ENCODE results near the gene DENND1A.

Gene DENND1A

DNA sequence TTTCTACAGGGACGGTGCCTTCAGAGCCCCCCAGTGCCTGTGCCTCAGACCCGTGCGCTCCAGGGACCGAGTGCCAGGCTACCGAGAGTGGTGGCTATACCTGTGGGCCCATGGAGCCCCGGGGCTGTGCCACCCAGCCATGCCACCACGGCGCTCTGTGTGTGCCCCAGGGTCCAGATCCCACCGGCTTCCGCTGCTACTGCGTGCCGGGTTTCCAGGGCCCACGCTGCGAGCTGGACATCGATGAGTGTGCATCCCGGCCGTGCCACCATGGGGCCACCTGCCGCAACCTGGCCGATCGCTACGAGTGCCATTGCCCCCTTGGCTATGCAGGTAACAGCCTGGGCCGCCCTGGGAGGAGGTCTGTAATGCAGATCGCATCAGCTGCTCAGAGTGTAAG lies 567.1 kb downstream of the DENND1A start:
- no peak overlapping the region for H3K4me2 ChIP-seq (ENCODE audit: low read length)
- H3K79me2 ChIP-seq = no peaks in the 10 kb centered on the region
- H3K4me3 ChIP-seq (ENCODE audit: low read depth, low read length) = no peak overlapping the region
- no peaks in the 10 kb centered on the region for H3K9me3 ChIP-seq (ENCODE audit: control insufficient read depth, low read length)
- no peak overlapping the region for H2AFZ ChIP-seq
- H3K27me3 ChIP-seq (ENCODE audit: control insufficient read depth, insufficient read depth, low read length) = no peaks in the 10 kb centered on the region
- no peaks in the 10 kb centered on the region for H3K4me1 ChIP-seq
- H3K9ac ChIP-seq = no peak overlapping the region
- TF ChIP-seq, protein P1, sequence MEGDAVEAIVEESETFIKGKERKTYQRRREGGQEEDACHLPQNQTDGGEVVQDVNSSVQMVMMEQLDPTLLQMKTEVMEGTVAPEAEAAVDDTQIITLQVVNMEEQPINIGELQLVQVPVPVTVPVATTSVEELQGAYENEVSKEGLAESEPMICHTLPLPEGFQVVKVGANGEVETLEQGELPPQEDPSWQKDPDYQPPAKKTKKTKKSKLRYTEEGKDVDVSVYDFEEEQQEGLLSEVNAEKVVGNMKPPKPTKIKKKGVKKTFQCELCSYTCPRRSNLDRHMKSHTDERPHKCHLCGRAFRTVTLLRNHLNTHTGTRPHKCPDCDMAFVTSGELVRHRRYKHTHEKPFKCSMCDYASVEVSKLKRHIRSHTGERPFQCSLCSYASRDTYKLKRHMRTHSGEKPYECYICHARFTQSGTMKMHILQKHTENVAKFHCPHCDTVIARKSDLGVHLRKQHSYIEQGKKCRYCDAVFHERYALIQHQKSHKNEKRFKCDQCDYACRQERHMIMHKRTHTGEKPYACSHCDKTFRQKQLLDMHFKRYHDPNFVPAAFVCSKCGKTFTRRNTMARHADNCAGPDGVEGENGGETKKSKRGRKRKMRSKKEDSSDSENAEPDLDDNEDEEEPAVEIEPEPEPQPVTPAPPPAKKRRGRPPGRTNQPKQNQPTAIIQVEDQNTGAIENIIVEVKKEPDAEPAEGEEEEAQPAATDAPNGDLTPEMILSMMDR (IDR thresholded peaks at IDR 0.05) = no peak
- no peaks in the 10 kb centered on the region for H3K36me3 ChIP-seq (ENCODE audit: control insufficient read depth, insufficient read depth, low read length)
- H3K27ac ChIP-seq = no peak overlapping the region

DNA sequence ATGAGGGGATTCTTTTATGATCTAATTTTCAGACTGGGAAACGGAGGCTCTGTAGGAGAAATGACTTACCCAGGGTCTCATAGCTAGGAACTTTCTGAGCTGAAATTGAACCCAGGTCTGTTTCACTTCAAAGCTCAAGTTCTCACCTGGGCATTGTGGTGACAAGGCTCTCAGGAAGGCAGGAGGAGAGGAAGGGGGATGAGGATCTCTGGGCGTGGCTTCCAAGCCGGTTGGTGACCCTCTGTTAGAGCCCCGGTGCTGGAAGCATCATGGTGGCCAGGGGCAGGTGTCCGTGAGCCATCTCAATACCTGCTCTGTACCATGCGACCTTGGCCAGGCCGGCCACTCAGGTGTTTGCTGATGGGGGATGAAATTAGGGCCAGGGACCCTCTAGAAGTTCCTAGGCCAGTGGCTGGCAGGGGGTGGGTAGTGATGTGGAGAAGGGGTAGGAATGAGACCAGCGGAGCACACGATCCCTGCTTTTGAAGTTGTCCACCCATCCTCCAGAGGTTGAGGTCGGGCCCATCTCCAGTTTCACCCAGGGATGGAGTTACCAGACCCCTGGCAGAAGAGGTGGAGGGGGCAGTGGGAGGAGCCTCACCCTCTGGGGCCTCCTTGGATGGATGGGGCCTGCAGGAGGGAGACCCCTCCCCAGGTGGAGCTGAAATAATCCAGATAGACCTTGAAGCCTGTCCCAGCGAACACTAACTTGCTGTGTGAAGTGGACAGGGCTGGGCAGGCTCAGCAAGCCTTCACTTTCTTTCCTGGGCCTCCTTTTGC lies 568.0 kb downstream of the DENND1A start:
- Histone ChIP-seq H3K9ac (no peak overlapping the region), H3K9me3 (ENCODE audit: control insufficient read depth, low read length) (no peaks in the 10 kb centered on the region), H3K27me3 (ENCODE audit: control insufficient read depth, insufficient read depth, low read length) (no peaks in the 10 kb centered on the region), H3K36me3 (ENCODE audit: control insufficient read depth, insufficient read depth, low read length) (no peaks in the 10 kb centered on the region), H2AFZ (no peak overlapping the region), H3K27ac (no peak overlapping the region), H3K79me2 (no peaks in the 10 kb centered on the region), H3K4me1 (no peaks in the 10 kb centered on the region), H3K4me3 (ENCODE audit: low read depth, low read length) (no peak overlapping the region), H3K4me2 (ENCODE audit: low read length) (no peak overlapping the region)
- TF ChIP-seq, protein P1 (IDR thresholded peaks at IDR 0.05) = no peak

DNA sequence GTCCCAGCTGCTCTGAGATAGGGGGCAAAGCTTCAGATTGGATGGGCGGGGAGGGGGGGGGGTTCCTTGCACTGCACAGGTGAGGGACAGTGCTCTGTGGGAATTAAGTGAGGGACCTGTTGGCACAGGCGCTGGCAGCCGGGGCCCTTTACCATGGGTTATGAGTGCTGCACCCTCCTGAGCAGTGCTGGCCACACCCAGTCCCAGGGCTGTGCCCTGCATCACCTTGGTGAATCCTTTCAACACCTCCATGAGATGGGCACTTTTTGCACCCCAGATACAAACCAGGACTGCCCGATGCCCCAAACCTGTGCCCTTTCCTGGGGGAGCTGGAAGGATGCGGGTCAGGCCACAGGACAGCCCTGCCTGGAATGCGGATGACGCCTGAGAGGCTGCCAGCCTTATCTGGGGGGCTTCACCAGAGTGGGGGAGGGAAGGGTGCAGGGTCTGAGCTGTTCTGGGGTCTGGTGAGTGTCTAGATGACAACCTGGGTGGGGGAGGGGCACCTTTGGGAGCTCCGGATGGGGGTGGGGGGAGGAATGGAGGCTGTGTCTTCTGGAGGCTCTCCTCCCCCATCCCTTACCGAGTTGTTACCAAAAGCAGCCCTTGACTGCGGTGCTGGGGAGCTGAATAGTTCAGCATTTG lies 568.7 kb downstream of the DENND1A start:
- H3K36me3 ChIP-seq (ENCODE audit: control insufficient read depth, insufficient read depth, low read length) = no peaks in the 10 kb centered on the region
- H3K4me3 ChIP-seq (ENCODE audit: low read depth, low read length) = no peak overlapping the region
- no peaks in the 10 kb centered on the region for H3K79me2 ChIP-seq

DNA sequence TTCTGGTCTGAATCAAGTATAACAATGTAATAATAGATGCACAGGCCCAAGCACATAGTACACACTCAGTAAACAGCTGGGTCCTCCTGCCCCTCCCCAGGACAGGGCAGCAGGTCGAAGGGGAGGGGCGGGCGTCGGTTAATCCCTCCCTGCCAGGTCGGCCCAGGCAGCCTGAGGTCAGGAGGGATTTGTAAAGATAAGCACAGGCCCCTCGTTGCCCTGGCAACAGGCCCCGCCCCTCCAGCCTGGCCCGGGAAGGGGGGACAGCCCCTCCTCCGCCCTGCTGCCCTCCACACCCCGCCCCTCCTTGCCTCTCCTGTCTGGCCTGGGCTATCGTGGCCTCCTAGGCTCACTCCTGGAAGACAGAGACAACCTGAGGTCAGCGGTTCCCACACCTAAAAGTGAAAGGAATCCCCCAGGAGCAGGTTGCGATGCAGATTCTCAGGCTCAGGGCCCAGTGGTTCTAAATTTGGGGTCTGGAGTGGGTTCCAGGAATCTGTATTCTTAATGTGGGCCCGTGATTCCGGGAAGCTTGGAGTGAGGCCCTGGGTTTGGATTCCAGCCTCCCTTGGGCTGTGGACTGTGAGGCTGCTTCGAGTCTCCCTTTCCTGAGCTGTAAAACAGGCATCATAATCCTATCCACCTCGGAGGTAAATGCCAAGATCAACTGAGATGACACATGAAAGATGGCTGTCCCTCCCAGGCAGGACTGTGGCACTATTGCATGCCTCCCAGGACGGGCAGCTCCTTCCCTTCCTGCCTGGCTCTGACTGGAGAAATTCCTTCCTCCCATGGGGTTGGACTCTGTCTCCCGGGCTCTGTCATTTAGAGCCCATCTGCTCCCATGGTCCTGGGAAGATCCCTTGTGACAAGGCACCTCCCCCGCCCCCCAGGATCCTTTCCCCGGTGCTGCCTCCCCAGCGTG lies 569.5 kb downstream of the DENND1A start:
- Histone ChIP-seq H3K4me3 (ENCODE audit: low read depth, low read length) (no peak overlapping the region), H3K27me3 (ENCODE audit: control insufficient read depth, insufficient read depth, low read length) (no peaks in the 10 kb centered on the region), H3K4me1 (no peaks in the 10 kb centered on the region), H3K9ac (no peak overlapping the region), H3K79me2 (no peaks in the 10 kb centered on the region), H2AFZ (no peak overlapping the region), H3K4me2 (ENCODE audit: low read length) (no peak overlapping the region), H3K9me3 (ENCODE audit: control insufficient read depth, low read length) (no peaks in the 10 kb centered on the region), H3K27ac (no peak overlapping the region), H3K36me3 (ENCODE audit: control insufficient read depth, insufficient read depth, low read length) (no peaks in the 10 kb centered on the region)
- TF ChIP-seq, protein P1 (IDR thresholded peaks at IDR 0.05) = no peak

More for the DNA sequence above, 568.7 kb downstream of the DENND1A start:
- Histone ChIP-seq H3K4me2 (ENCODE audit: low read length) (no peak overlapping the region), H2AFZ (no peak overlapping the region), H3K9me3 (ENCODE audit: control insufficient read depth, low read length) (no peaks in the 10 kb centered on the region), H3K27ac (no peak overlapping the region), H3K9ac (no peak overlapping the region), H3K27me3 (ENCODE audit: control insufficient read depth, insufficient read depth, low read length) (no peaks in the 10 kb centered on the region), H3K4me1 (no peaks in the 10 kb centered on the region)
- TF ChIP-seq, protein P1 (IDR thresholded peaks at IDR 0.05) = no peak
